Measurements from ENCODE around the gene SMARCAD1.
A peak's percentile ranks its signal among the peaks of the same experiment; 100 is the strongest.
"Not testable (repeated sequence)": the region's sequence is repeated elsewhere in the genome, so short reads cannot be mapped to it uniquely, and the experiment has no call there.

SMARCAD1 gene

GRCh38 chr4:94274912-94275311 lies 67.2 kb downstream of the SMARCAD1 start:
- in situ Hi-C loops (cut with HindIII; ENCODE audit: low sequenced_read_pairs), result no loop called here
- TF ChIP-seq, protein P1, sequence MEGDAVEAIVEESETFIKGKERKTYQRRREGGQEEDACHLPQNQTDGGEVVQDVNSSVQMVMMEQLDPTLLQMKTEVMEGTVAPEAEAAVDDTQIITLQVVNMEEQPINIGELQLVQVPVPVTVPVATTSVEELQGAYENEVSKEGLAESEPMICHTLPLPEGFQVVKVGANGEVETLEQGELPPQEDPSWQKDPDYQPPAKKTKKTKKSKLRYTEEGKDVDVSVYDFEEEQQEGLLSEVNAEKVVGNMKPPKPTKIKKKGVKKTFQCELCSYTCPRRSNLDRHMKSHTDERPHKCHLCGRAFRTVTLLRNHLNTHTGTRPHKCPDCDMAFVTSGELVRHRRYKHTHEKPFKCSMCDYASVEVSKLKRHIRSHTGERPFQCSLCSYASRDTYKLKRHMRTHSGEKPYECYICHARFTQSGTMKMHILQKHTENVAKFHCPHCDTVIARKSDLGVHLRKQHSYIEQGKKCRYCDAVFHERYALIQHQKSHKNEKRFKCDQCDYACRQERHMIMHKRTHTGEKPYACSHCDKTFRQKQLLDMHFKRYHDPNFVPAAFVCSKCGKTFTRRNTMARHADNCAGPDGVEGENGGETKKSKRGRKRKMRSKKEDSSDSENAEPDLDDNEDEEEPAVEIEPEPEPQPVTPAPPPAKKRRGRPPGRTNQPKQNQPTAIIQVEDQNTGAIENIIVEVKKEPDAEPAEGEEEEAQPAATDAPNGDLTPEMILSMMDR (IDR thresholded peaks at IDR 0.05; ENCODE audit: low read depth, low read length), result no peak
- peak; percentile 54 for DNase-seq (ENCODE audit: low read depth, low spot score)

DNA sequence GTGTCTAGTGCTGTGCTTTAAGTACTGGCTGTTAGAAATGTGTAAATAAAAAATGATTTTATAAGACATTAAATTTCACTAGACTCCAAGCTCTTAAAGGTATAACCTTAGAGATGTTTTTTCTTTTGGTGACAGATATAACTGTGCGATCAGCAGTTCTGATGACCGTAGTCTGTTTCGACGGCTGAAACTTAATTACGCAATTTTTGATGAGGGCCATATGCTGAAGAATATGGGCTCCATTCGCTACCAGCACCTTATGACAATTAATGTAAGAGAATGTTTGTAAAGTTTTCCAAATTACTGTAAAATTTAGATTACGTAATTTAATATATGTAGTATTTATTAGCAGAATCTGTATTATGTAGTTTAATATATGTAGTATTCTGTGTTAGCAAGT lies 68.5 kb downstream of the SMARCAD1 start:
- H3K4me3 ChIP-seq (ENCODE audit: low read depth, low read length), result no peak overlapping the region
- DNase-seq (ENCODE audit: low read depth, low spot score), result no peak
- TF ChIP-seq, protein P1 (IDR thresholded peaks at IDR 0.05; ENCODE audit: low read depth, low read length), result no peak
- in situ Hi-C loops (cut with HindIII; ENCODE audit: low sequenced_read_pairs), result no loop called here

More at GRCh38 chr4:94274912-94275311, 67.2 kb downstream of the SMARCAD1 start:
- no peak overlapping the region for H3K4me3 ChIP-seq (ENCODE audit: low read depth, low read length)

GRCh38 chr4:94277534-94277933 lies 69.9 kb downstream of the SMARCAD1 start:
- in situ Hi-C loops (cut with HindIII; ENCODE audit: low sequenced_read_pairs), result no loop called here
- DNase-seq (ENCODE audit: low read depth, low spot score), result no peak
- no peak overlapping the region for H3K4me3 ChIP-seq (ENCODE audit: low read depth, low read length)
- TF ChIP-seq, protein P1 (IDR thresholded peaks at IDR 0.05; ENCODE audit: low read depth, low read length), result no peak

GRCh38 chr4:94278781-94279180 lies 71.1 kb downstream of the SMARCAD1 start:
- H3K4me3 ChIP-seq (ENCODE audit: low read depth, low read length), result no peak overlapping the region
- in situ Hi-C loops (cut with HindIII; ENCODE audit: low sequenced_read_pairs), result no loop called here
- DNase-seq (ENCODE audit: low read depth, low spot score), result no peak
- TF ChIP-seq, protein P1 (IDR thresholded peaks at IDR 0.05; ENCODE audit: low read depth, low read length), result no peak

DNA sequence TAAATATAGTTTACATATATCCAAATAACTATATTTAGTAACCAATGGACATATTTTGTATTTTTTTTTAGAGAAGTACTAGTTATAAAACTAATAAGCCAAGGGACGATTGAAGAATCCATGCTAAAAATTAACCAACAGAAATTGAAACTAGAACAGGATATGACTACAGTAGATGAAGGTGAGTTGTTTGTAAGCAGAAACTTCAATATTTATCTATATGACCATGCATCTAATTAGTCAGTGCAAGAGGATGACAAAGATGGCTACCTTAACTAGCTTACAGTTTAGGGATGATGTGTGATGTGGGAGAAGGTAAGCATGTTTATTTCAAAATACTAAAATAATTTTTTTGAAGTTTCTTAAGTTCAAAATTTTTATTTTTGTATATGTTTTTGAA lies 77.2 kb downstream of the SMARCAD1 start:
- in situ Hi-C loops (cut with HindIII; ENCODE audit: low sequenced_read_pairs), result no loop called here
- TF ChIP-seq, protein P1 (IDR thresholded peaks at IDR 0.05; ENCODE audit: low read depth, low read length), result no peak
- H3K4me3 ChIP-seq (ENCODE audit: low read depth, low read length), result no peak overlapping the region
- no peak for DNase-seq (ENCODE audit: low read depth, low spot score)

DNA sequence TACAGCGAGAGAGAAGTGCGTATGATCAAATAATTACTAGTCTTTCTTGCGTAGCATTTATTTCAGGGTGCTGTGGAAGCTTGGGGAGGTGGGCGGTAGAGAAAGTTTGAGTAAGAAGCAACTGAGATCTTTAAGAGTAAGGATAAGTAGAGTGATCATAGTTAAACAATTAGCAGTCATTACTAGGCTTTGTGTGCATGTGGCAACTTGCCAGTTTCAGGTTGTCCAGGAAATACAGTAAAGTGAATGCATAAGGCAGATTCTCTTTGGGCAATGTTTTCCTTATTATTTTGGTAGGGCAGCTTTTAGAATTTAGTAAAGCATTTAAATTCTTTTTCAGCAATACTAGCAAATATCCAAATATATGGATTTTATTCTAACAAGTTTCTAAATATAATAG lies 78.0 kb downstream of the SMARCAD1 start:
- in situ Hi-C loops (cut with HindIII; ENCODE audit: low sequenced_read_pairs), result no loop called here
- TF ChIP-seq, protein P1 (IDR thresholded peaks at IDR 0.05; ENCODE audit: low read depth, low read length), result no peak
- H3K4me3 ChIP-seq (ENCODE audit: low read depth, low read length), result no peak overlapping the region
- DNase-seq (ENCODE audit: low read depth, low spot score), result no peak

DNA sequence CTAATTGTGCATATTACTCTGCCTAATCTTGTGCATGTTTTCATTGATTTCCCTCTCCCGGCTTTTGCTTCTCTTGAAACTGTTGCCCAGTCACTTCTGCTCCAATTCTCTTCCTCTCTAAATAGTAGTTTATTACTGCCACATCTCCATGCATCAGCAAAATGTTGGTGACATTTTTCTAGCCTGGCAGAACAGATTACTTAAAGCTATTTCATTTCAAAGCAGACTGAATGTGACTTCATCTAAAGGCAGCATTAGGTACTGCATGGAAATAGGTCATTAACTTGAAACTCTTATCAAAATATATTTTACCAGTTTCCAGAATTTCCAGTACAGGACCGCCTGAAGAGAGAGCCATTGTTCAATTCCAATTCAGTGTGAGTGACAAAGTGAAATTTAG lies 82.6 kb downstream of the SMARCAD1 start:
- in situ Hi-C loops (cut with HindIII; ENCODE audit: low sequenced_read_pairs), result no loop called here
- TF ChIP-seq, protein P1 (IDR thresholded peaks at IDR 0.05; ENCODE audit: low read depth, low read length), result no peak
- H3K4me3 ChIP-seq (ENCODE audit: low read depth, low read length), result no peak overlapping the region
- no peak for DNase-seq (ENCODE audit: low read depth, low spot score)

DNA sequence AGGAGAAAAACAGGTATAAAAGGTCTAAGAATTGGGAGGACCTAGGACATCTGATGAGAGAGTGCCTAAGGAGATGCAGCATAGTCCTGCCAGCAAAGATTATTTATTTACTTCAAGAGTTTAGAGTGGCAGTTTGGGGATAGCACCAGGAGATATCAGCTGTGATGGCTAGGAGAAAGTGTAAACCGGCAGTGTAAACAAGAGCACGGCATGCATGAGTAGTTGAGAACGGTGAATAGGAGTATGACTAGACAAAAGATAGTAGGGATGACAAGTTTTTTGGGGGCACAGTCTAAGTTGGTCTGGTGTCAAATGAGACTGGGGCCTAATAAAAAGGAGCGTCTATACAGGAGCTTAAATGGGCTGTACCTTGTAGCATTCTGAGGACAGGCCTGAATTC lies 86.3 kb downstream of the SMARCAD1 start:
- DNase-seq (ENCODE audit: low read depth, low spot score); H3K4me3 ChIP-seq (ENCODE audit: low read depth, low read length); in situ Hi-C loops (cut with HindIII; ENCODE audit: low sequenced_read_pairs): not testable (repeated sequence)

- H3K4me3 ChIP-seq (ENCODE audit: low read depth, low read length); in situ Hi-C loops (cut with HindIII; ENCODE audit: low sequenced_read_pairs); DNase-seq (ENCODE audit: low read depth, low spot score): not testable (repeated sequence)
These were observed 87.8 kb downstream of the SMARCAD1 start for GRCh38 chr4:94295473-94295872.
